ENCODE results near the gene RCBTB2. TPM values are rescaled to one million over a fixed set of nuclear protein-coding genes. Genes with fewer than 3 reads are reported as not detected.

Gene RCBTB2
- total and polyA plus RNA-seq, 7 donors, result 4.2 to 21.9 (median 9.9) TPM

GRCh38 chr13:48563626-48564025, 30.7 kb upstream of the RCBTB2 start:
- Histone ChIP-seq H3K36me3 (no peaks in the 10 kb centered on the region), H3K9me3 (no peaks in the 10 kb centered on the region), H3K27ac (no peak overlapping the region), H3K4me1 (peaks cover 0 to 18% (median 14%) of the 10 kb centered on the region in 4 donors), H3K27me3 (no peaks in the 10 kb centered on the region), H3K4me3 (no peak overlapping the region)
- no peak for DNase-seq
- no peak for TF ChIP-seq POLR2AphosphoS5 (IDR thresholded peaks at IDR 0.05)
- TF ChIP-seq POLR2A (IDR thresholded peaks at IDR 0.05), result no peak
- no peak for TF ChIP-seq EP300 (IDR thresholded peaks at IDR 0.05)
- TF ChIP-seq CTCF (IDR thresholded peaks at IDR 0.05), result no peak
- intact Hi-C loops (cut with DNase I), result no loop called here

- no peak overlapping the region for H3K27ac ChIP-seq
- TF ChIP-seq CTCF (IDR thresholded peaks at IDR 0.05) (no peak), EP300 (IDR thresholded peaks at IDR 0.05) (no peak), POLR2AphosphoS5 (IDR thresholded peaks at IDR 0.05) (no peak), POLR2A (IDR thresholded peaks at IDR 0.05) (no peak)
- 50 to 85% methylated on average over 4 of the region's 4 CpGs for WGBS, 2 donors
- intact Hi-C loops (cut with DNase I), result no loop called here
- H3K9me3 ChIP-seq, result no peaks in the 10 kb centered on the region
- DNase-seq, result no peak
- no peaks in the 10 kb centered on the region for H3K27me3 ChIP-seq
- H3K4me3 ChIP-seq, result no peak overlapping the region
- peaks cover 0 to 7% (median 2%) of the 10 kb centered on the region in 4 donors for H3K4me1 ChIP-seq
- H3K36me3 ChIP-seq, result no peaks in the 10 kb centered on the region
These were observed 29.6 kb upstream of the RCBTB2 start for GRCh38 chr13:48562296-48563066.

GRCh38 chr13:48561466-48562235, 28.8 kb upstream of the RCBTB2 start:
- no peaks in the 10 kb centered on the region for H3K4me1 ChIP-seq
- intact Hi-C loops (cut with DNase I), result no loop called here
- H3K27ac ChIP-seq, result no peak overlapping the region
- 43 to 64% methylated on average over 1 of the region's 1 CpG for WGBS, 2 donors
- no peaks in the 10 kb centered on the region for H3K27me3 ChIP-seq
- H3K36me3 ChIP-seq, result no peaks in the 10 kb centered on the region
- DNase-seq, result no peak
- H3K4me3 ChIP-seq, result no peak overlapping the region
- TF ChIP-seq POLR2A (IDR thresholded peaks at IDR 0.05) (no peak), EP300 (IDR thresholded peaks at IDR 0.05) (no peak), POLR2AphosphoS5 (IDR thresholded peaks at IDR 0.05) (no peak), CTCF (IDR thresholded peaks at IDR 0.05) (no peak)
- H3K9me3 ChIP-seq, result no peaks in the 10 kb centered on the region

- 80 to 83% methylated on average over 9 of the region's 9 CpGs for WGBS, 2 donors
- no peak for DNase-seq
- H3K27ac ChIP-seq, result no peak overlapping the region
- H3K4me1 ChIP-seq, result no peaks in the 10 kb centered on the region
- H3K27me3 ChIP-seq, result no peaks in the 10 kb centered on the region
- TF ChIP-seq POLR2A (IDR thresholded peaks at IDR 0.05) (no peak), EP300 (IDR thresholded peaks at IDR 0.05) (no peak), POLR2AphosphoS5 (IDR thresholded peaks at IDR 0.05) (no peak), CTCF (IDR thresholded peaks at IDR 0.05) (no peak)
- H3K9me3 ChIP-seq, result peaks cover 0 to 3% (median 0%) of the 10 kb centered on the region in 4 donors
- H3K4me3 ChIP-seq, result no peak overlapping the region
- no peaks in the 10 kb centered on the region for H3K36me3 ChIP-seq
- intact Hi-C loops (cut with DNase I), result no loop called here
These were observed 27.9 kb upstream of the RCBTB2 start for GRCh38 chr13:48560657-48561337.
